ENCODE results near the gene DICER1.
A peak's percentile ranks its signal among the peaks of the same experiment; 100 is the strongest.
"Not testable (repeated sequence)": the region's sequence is repeated elsewhere in the genome, so short reads cannot be mapped to it uniquely, and the experiment has no call there.

Gene DICER1

GRCh38 chr14:95138876-95139275 lies 18.5 kb downstream of the DICER1 start:
- TF ChIP-seq CTCF (IDR thresholded peaks at IDR 0.05; ENCODE audit: insufficient read depth, low read length) (no peak), POLR2AphosphoS5 (IDR thresholded peaks at IDR 0.05; ENCODE audit: low read depth) (no peak), REST (IDR thresholded peaks at IDR 0.05; ENCODE audit: insufficient replicate concordance, low read depth) (no peak), GABPA (IDR thresholded peaks at IDR 0.05; ENCODE audit: low read depth) (no peak), SPI1 (IDR thresholded peaks at IDR 0.05; ENCODE audit: borderline replicate concordance, low read depth) (no peak)
- no peaks in the 10 kb centered on the region for H3K27me3 ChIP-seq (ENCODE audit: insufficient read depth, poor library complexity, severe bottlenecking)

GRCh38 chr14:95138455-95138854 lies 18.9 kb downstream of the DICER1 start:
- DNase-seq (ENCODE audit: low read depth in 1 of 2, low spot score in 1 of 2); H3K27ac ChIP-seq (replicated peaks); H3K4me3 ChIP-seq (replicated peaks; ENCODE audit: insufficient read depth, low read length); H3K27me3 ChIP-seq (ENCODE audit: insufficient read depth, poor library complexity, severe bottlenecking): not testable (repeated sequence)

More at GRCh38 chr14:95138876-95139275, 18.5 kb downstream of the DICER1 start:
- Histone ChIP-seq H3K27ac (replicated peaks) (no peak overlapping the region), H3K4me3 (replicated peaks; ENCODE audit: insufficient read depth, low read length) (no peak overlapping the region)
- no peak for DNase-seq (ENCODE audit: low read depth in 1 of 2, low spot score in 1 of 2)

- no peaks in the 10 kb centered on the region for H3K27me3 ChIP-seq (ENCODE audit: insufficient read depth, poor library complexity, severe bottlenecking)
- H3K27ac ChIP-seq (replicated peaks), result no peak overlapping the region
- H3K4me3 ChIP-seq (replicated peaks; ENCODE audit: insufficient read depth, low read length), result no peak overlapping the region
- no peak for DNase-seq (ENCODE audit: low read depth in 1 of 2, low spot score in 1 of 2)
- TF ChIP-seq SPI1 (IDR thresholded peaks at IDR 0.05; ENCODE audit: borderline replicate concordance, low read depth), result no peak
- TF ChIP-seq CTCF (IDR thresholded peaks at IDR 0.05; ENCODE audit: insufficient read depth, low read length), result no peak
- no peak for TF ChIP-seq POLR2AphosphoS5 (IDR thresholded peaks at IDR 0.05; ENCODE audit: low read depth)
- TF ChIP-seq REST (IDR thresholded peaks at IDR 0.05; ENCODE audit: insufficient replicate concordance, low read depth), result no peak
- TF ChIP-seq GABPA (IDR thresholded peaks at IDR 0.05; ENCODE audit: low read depth), result no peak
These were observed 19.5 kb downstream of the DICER1 start for GRCh38 chr14:95137804-95138167.

- Histone ChIP-seq H3K27ac (replicated peaks) (no peak overlapping the region), H3K27me3 (ENCODE audit: insufficient read depth, poor library complexity, severe bottlenecking) (no peaks in the 10 kb centered on the region), H3K4me3 (replicated peaks; ENCODE audit: insufficient read depth, low read length) (no peak overlapping the region)
- DNase-seq (ENCODE audit: low read depth in 1 of 2, low spot score in 1 of 2), result no peak
- TF ChIP-seq SPI1 (IDR thresholded peaks at IDR 0.05; ENCODE audit: borderline replicate concordance, low read depth) (peak; percentile 77), REST (IDR thresholded peaks at IDR 0.05; ENCODE audit: insufficient replicate concordance, low read depth) (no peak)
These were observed 20.0 kb downstream of the DICER1 start for GRCh38 chr14:95137164-95137803.
